Activated T-helper 1 cell treated with anti-CD3 and anti-CD28 coated beads, Interleukin-12 subunit alpha, Interleukin-12 subunit beta, Interleukin-2, Interleukin-4 antibody, amounts not matched to agents 30 ng/mL and 10 ng/mL and 1 ng/mL, durations not matched to agents 14 hours and 24 hours and 36 hours (primary cell): Measurements from ENCODE around the gene ERMN. TPM values are rescaled to one million over a fixed set of nuclear protein-coding genes. Genes with fewer than 3 reads are reported as not detected.
"Not testable (repeated sequence)": the region's sequence is repeated elsewhere in the genome, so short reads cannot be mapped to it uniquely, and the experiment has no call there.

Source experiments
- DNase-seq: peaks from one replicate; pipeline ENCODE4 v3.0.0; 2021; ENCODE audit warnings: low spot score
- H3K27ac Mint-ChIP-seq: one replicate; pipeline ENCODE4 v1.8.0; 2021; ENCODE audit warnings: mild to moderate bottlenecking, mixed read lengths
- H3K27me3 Mint-ChIP-seq: one replicate; pipeline ENCODE4 v1.8.0; 2022; ENCODE audit warnings: mild to moderate bottlenecking, moderate library complexity, mixed read lengths; ENCODE audit not compliant: insufficient read depth
- H3K36me3 Mint-ChIP-seq: one replicate; pipeline ENCODE4 v1.8.0; 2021; ENCODE audit warnings: low read depth, mixed read lengths
- H3K4me1 Mint-ChIP-seq: one replicate; pipeline ENCODE4 v1.8.0; 2021; ENCODE audit warnings: low read depth, mixed read lengths
- H3K4me3 Mint-ChIP-seq: one replicate; pipeline ENCODE4 v1.8.0; 2021; ENCODE audit warnings: mild to moderate bottlenecking, moderate library complexity, mixed read lengths
- H3K9me3 Mint-ChIP-seq: one replicate; pipeline ENCODE4 v1.8.0; 2021; ENCODE audit warnings: mixed read lengths
- intact Hi-C: fragments of 100-400 bp; cut with micrococcal nuclease; formaldehyde crosslinking; loops from one replicate; pipeline ENCODE4 v1.15.1; 2024
- total RNA-seq: library from RNA; stranded (reverse); gene quantifications from 2 replicates; pipeline ENCODE4 v1.2.3, GENCODE V29; 2022

ERMN gene
- total RNA-seq, result 2.1 and 2.4 TPM in 2 replicates

GRCh38 chr2:157325786-157326185, at the start of gene ERMN:
Gene ERMN (minus strand): TSS chr2:157325824. CDS start chr2:157325642, 182 bp downstream.
- no peak for DNase-seq
- intact Hi-C loops, result loop anchor here (2.0 to 5.0 kb wide), 4 partner anchors 95 to 572 kb away; no protein-coding TSS in a partner anchor
- Mint-ChIP-seq H3K36me3 (peaks cover 21% of the 10 kb centered on the region), H3K4me3 (no peak within 1 kb of the TSS), H3K27ac (no peak within 1 kb of the TSS), H3K27me3 (no peaks in the 10 kb centered on the region), H3K4me1 (peaks cover 27% of the 10 kb centered on the region), H3K9me3 (no peaks in the 10 kb centered on the region)

- H3K4me1 Mint-ChIP-seq, result no peaks in the 10 kb centered on the region
- peaks cover 37% of the 10 kb centered on the region for H3K9me3 Mint-ChIP-seq
- H3K4me3 Mint-ChIP-seq, result no peak overlapping the region
- no peak for DNase-seq
- H3K36me3 Mint-ChIP-seq, result peaks cover 27% of the 10 kb centered on the region
- intact Hi-C loops, result no loop called here
- no peak overlapping the region for H3K27ac Mint-ChIP-seq
- H3K27me3 Mint-ChIP-seq, result no peaks in the 10 kb centered on the region
Observed at GRCh38 chr2:157375384-157375783, 49.8 kb upstream of the ERMN start.

- H3K27me3 Mint-ChIP-seq, H3K27ac Mint-ChIP-seq, intact Hi-C loops, DNase-seq, H3K4me3 Mint-ChIP-seq: not testable (repeated sequence)
- Mint-ChIP-seq H3K4me1 (peaks cover 19% of the 10 kb centered on the region), H3K36me3 (peaks cover 17% of the 10 kb centered on the region), H3K9me3 (peaks cover 15% of the 10 kb centered on the region)
Observed at GRCh38 chr2:157368508-157368907, 42.9 kb upstream of the ERMN start.

GRCh38 chr2:157367704-157368103, 42.1 kb upstream of the ERMN start:
- no peak for DNase-seq
- H3K27ac Mint-ChIP-seq, result no peak overlapping the region
- H3K27me3 Mint-ChIP-seq, result no peaks in the 10 kb centered on the region
- H3K36me3 Mint-ChIP-seq, result peaks cover 23% of the 10 kb centered on the region
- no peak overlapping the region for H3K4me3 Mint-ChIP-seq
- H3K9me3 Mint-ChIP-seq, result peaks cover 23% of the 10 kb centered on the region
- intact Hi-C loops, result no loop called here
- H3K4me1 Mint-ChIP-seq, result peaks cover 19% of the 10 kb centered on the region

- H3K4me3 Mint-ChIP-seq, result no peak overlapping the region
- peaks cover 39% of the 10 kb centered on the region for H3K36me3 Mint-ChIP-seq
- H3K27me3 Mint-ChIP-seq, result no peaks in the 10 kb centered on the region
- intact Hi-C loops, result no loop called here
- H3K27ac Mint-ChIP-seq, result no peak overlapping the region
- peaks cover 51% of the 10 kb centered on the region for H3K9me3 Mint-ChIP-seq
- H3K4me1 Mint-ChIP-seq, result peaks cover 19% of the 10 kb centered on the region
- no peak for DNase-seq
Observed at GRCh38 chr2:157364257-157364974, 38.8 kb upstream of the ERMN start.

GRCh38 chr2:157363612-157364101, 38.0 kb upstream of the ERMN start:
- H3K4me1 Mint-ChIP-seq, result peaks cover 19% of the 10 kb centered on the region
- DNase-seq, result no peak
- H3K9me3 Mint-ChIP-seq, result peaks cover 55% of the 10 kb centered on the region
- H3K36me3 Mint-ChIP-seq, result peaks cover 42% of the 10 kb centered on the region
- no peak overlapping the region for H3K27ac Mint-ChIP-seq
- no peaks in the 10 kb centered on the region for H3K27me3 Mint-ChIP-seq
- intact Hi-C loops, result no loop called here
- H3K4me3 Mint-ChIP-seq, result no peak overlapping the region

GRCh38 chr2:157362627-157363026, 37.0 kb upstream of the ERMN start:
- Mint-ChIP-seq H3K4me3 (no peak overlapping the region), H3K4me1 (peaks cover 19% of the 10 kb centered on the region), H3K27me3 (no peaks in the 10 kb centered on the region), H3K36me3 (peaks cover 42% of the 10 kb centered on the region), H3K9me3 (peaks cover 51% of the 10 kb centered on the region), H3K27ac (no peak overlapping the region)
- intact Hi-C loops, result no loop called here
- no peak for DNase-seq

- Mint-ChIP-seq H3K27me3 (no peaks in the 10 kb centered on the region), H3K4me3 (no peak overlapping the region), H3K36me3 (peaks cover 41% of the 10 kb centered on the region), H3K27ac (no peak overlapping the region), H3K9me3 (peaks cover 48% of the 10 kb centered on the region), H3K4me1 (peaks cover 18% of the 10 kb centered on the region)
- DNase-seq, result no peak
- intact Hi-C loops, result no loop called here
Observed at GRCh38 chr2:157361526-157361925, 35.9 kb upstream of the ERMN start.

- H3K27me3 Mint-ChIP-seq, result no peaks in the 10 kb centered on the region
- intact Hi-C loops, result no loop called here
- no peak overlapping the region for H3K27ac Mint-ChIP-seq
- H3K4me1 Mint-ChIP-seq, result peaks cover 9% of the 10 kb centered on the region
- no peak for DNase-seq
- H3K9me3 Mint-ChIP-seq, result peaks cover 42% of the 10 kb centered on the region
- H3K36me3 Mint-ChIP-seq, result peaks cover 34% of the 10 kb centered on the region
- no peak overlapping the region for H3K4me3 Mint-ChIP-seq
Observed at GRCh38 chr2:157359628-157360027, 34.0 kb upstream of the ERMN start.

GRCh38 chr2:157355618-157356017, 30.0 kb upstream of the ERMN start:
- no peak overlapping the region for H3K27ac Mint-ChIP-seq
- intact Hi-C loops, result no loop called here
- peaks cover 2% of the 10 kb centered on the region for H3K27me3 Mint-ChIP-seq
- H3K36me3 Mint-ChIP-seq, result peaks cover 13% of the 10 kb centered on the region
- H3K4me1 Mint-ChIP-seq, result no peaks in the 10 kb centered on the region
- no peak for DNase-seq
- H3K4me3 Mint-ChIP-seq, result no peak overlapping the region
- peaks cover 16% of the 10 kb centered on the region for H3K9me3 Mint-ChIP-seq

GRCh38 chr2:157349949-157350515, 24.4 kb upstream of the ERMN start:
- Mint-ChIP-seq H3K4me3 (no peak overlapping the region), H3K36me3 (peaks cover 19% of the 10 kb centered on the region), H3K27me3 (peaks cover 2% of the 10 kb centered on the region), H3K27ac (no peak overlapping the region), H3K4me1 (no peaks in the 10 kb centered on the region), H3K9me3 (peaks cover 17% of the 10 kb centered on the region)
- DNase-seq, result no peak
- intact Hi-C loops, result no loop called here

GRCh38 chr2:157348291-157348921, 22.8 kb upstream of the ERMN start:
- peaks cover 29% of the 10 kb centered on the region for H3K9me3 Mint-ChIP-seq
- no peaks in the 10 kb centered on the region for H3K4me1 Mint-ChIP-seq
- peaks cover 2% of the 10 kb centered on the region for H3K27me3 Mint-ChIP-seq
- no peak overlapping the region for H3K27ac Mint-ChIP-seq
- no peak overlapping the region for H3K4me3 Mint-ChIP-seq
- no peak for DNase-seq
- peaks cover 30% of the 10 kb centered on the region for H3K36me3 Mint-ChIP-seq
- intact Hi-C loops, result no loop called here
